Activated CD4-positive, alpha-beta T cell treated with anti-CD3 and anti-CD28 coated beads, Interleukin-2, amount 50 U/mL, for 16 hours (primary cell): Measurements from ENCODE around the gene SLC26A8.

ENCODE experiments used
- DNase-seq: peaks from one replicate; pipeline ENCODE4 v3.0.0-alpha.2; 2020

Gene SLC26A8, protein sequence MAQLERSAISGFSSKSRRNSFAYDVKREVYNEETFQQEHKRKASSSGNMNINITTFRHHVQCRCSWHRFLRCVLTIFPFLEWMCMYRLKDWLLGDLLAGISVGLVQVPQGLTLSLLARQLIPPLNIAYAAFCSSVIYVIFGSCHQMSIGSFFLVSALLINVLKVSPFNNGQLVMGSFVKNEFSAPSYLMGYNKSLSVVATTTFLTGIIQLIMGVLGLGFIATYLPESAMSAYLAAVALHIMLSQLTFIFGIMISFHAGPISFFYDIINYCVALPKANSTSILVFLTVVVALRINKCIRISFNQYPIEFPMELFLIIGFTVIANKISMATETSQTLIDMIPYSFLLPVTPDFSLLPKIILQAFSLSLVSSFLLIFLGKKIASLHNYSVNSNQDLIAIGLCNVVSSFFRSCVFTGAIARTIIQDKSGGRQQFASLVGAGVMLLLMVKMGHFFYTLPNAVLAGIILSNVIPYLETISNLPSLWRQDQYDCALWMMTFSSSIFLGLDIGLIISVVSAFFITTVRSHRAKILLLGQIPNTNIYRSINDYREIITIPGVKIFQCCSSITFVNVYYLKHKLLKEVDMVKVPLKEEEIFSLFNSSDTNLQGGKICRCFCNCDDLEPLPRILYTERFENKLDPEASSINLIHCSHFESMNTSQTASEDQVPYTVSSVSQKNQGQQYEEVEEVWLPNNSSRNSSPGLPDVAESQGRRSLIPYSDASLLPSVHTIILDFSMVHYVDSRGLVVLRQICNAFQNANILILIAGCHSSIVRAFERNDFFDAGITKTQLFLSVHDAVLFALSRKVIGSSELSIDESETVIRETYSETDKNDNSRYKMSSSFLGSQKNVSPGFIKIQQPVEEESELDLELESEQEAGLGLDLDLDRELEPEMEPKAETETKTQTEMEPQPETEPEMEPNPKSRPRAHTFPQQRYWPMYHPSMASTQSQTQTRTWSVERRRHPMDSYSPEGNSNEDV

DNA sequence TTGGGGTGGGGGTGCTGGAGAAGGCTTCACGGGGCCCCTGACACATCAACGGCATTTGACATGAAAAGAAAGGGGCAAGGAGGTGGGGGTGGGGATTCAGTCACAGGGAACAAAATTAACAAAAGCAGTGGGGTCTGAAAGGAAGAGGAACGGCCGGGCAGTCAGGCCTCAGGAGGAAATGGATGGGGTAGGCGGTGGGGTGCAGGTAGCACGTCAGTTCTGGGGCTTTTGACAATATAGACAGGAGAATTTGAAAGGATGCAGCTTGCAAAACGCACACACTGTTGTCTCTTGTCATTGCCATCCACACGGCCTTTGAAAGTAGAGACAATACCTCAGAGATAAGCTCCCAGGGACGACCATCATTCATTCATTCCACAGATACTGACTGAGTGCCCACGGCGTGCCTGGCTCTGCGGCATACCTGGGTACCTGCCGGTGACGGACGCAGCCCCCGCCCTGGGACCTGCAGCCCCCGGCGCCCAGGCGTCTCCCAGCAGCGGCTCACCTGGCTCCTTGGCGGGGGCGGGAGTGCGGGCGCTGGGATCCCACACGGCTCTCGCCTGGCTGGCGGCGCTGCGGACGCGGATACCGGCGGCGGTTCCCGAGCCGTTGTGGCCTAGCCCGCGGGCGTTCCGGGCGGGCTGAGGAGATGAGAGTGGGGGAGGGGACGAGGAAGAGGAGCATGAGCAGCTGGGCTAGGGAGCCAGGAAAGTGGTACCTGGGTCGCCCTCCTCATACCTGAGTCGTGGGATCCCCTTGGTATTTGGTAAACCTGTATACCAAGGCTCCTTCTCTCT lies at the start of gene SLC26A8:
Gene SLC26A8 (minus strand): TSS at position 646 of the 800 bp plus-strand sequence. CDS start 4,934 bp downstream, outside the sequence.
- DNase-seq = no peak

DNA sequence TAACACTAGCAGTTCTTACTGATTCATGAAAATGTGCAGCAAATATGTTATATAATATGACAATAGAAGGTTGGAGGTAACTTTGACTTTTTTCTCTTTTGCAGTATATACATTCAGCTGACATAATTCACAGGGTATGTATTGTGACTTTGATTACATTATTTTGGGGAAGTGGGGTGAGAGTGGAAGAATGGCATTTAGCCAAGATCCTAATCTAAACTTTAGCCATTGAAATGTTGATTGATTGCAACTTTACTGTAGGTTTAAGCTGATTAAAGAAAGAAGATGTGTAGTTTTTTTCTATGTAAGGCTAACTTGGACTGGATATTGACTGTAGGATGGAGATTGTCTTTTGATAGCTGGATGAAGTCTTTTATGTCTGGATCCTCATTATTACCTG lies 49.1 kb upstream of the SLC26A8 start:
- DNase-seq = no peak

DNA sequence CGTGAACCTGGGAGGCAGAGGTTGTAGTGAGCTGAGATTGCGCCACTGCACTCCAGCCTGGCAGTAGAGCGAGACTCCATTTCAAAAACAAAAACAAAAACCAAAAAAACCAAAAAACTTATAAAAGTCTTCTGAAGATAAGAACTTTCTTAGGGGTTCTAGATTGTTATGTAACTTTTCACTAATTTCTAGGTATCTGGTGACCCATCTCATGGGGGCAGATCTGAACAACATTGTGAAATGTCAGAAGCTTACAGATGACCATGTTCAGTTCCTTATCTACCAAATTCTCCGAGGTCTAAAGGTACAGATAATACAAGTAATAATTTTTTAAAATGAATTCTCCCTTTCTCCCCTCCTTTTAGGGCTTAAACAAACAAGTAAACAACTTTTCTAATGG lies 48.2 kb upstream of the SLC26A8 start:
- no peak for DNase-seq

DNA sequence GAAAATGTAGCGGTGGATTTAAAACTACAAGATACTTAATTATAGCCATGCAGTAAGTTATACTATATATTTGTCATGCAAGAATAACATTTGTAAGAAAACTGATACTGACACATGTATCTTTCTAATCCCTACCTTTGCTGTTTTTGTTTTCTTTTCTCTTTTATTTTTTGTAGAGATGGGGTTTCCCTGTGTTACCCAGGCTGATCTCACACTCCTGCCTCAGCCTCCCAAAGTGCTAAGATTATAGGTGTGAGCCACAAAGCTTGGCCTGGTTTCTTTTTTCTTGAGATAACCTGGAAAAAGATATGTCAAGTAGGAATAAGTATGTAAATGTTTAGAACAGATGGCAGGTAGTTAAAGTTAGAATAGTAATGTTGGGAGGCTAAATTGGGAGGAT lies 47.3 kb upstream of the SLC26A8 start:
- DNase-seq = no peak

DNA sequence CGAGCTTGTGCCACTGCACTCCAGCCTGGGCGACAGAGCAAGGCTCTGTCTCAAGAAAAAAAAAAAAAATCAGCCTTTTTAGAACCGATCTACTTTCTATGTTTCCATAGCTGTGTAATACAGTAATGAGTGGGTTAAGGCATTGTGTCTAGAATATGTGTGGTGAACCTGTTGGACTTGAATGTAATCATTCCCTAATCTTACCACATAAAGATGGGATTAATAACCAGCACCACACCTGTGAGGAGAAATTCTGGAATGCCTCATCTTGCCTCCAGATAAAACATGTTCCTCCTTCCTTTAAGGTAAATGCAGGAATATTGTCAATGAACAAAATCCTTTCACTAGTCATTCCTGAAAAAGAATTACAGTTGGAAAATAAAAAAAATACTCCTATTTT lies 46.8 kb upstream of the SLC26A8 start:
- DNase-seq = no peak

DNA sequence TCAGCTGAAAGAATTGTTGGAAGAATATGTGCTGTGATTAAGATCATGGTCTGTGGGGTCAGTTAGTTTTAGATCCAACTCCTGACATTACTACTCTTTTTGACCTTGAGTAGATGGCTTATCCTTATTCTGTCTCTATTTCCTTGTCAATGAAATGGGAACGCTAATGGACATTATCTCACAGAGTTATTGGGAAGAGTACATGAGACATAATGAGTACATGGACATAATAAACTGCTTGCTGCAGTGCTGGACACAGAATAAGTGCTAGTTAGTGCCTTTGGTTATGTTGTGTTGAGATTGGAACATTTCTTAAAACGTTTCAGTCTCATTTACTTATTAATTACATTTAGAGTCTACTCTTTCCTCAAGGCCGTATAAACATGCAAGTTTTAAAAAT lies 45.8 kb upstream of the SLC26A8 start:
- no peak for DNase-seq

DNA sequence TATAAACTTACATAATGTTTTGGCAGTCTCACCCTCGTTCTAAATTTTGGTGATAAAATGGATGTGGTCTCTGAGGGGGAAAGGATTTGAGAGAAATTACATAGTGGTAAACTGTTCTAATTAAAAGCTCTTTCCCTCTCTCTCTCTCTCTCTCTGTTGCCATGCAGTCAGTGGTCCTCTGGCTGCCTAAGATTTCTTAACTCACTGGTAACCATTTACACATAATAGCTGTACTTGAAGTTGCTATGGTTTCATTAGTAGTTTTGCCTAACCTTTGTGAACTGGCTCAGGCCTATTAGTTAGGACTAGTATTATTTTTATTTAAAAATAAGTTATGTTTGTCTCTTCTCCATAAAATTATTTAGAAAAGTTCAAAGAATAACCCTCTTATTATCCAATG lies 45.1 kb upstream of the SLC26A8 start:
- DNase-seq = no peak

DNA sequence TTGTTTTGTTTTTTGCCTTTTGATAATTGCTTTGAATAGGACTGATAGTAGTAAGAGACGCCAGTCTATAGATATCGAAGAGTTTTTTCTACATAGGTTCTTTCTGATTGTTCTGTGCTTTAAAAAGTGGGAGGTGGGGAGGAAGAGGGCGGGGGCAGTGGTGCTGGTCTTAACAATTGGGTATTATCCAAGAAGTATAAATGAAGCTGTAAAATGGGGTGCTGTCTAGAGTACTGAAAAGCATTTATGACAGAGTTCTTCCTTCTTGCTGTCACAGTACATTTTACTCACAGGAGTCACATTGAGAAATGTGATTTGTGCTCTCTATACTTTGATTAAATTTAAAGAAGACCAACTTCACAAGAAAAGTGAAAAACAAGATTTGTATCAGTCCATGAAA lies 44.1 kb upstream of the SLC26A8 start:
- DNase-seq = no peak

DNA sequence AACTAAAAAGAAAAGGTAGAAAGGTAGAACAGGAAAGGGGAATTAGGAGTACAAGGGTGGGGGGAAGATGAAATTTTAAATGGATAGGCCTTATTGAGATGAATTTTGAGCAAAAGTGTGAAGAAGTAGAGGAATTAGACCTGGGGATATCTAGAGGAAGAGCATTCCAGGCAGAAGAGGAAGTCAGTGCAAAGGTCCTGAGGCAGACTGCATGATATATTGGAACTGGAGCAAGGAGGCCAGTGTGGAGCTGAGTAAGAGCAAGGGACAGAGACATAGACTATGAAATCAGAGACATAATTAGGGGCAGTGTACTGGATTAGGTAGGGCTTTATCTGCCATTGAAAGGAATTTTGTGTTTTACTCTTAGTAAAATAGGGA lies 43.6 kb upstream of the SLC26A8 start:
- no peak for DNase-seq

DNA sequence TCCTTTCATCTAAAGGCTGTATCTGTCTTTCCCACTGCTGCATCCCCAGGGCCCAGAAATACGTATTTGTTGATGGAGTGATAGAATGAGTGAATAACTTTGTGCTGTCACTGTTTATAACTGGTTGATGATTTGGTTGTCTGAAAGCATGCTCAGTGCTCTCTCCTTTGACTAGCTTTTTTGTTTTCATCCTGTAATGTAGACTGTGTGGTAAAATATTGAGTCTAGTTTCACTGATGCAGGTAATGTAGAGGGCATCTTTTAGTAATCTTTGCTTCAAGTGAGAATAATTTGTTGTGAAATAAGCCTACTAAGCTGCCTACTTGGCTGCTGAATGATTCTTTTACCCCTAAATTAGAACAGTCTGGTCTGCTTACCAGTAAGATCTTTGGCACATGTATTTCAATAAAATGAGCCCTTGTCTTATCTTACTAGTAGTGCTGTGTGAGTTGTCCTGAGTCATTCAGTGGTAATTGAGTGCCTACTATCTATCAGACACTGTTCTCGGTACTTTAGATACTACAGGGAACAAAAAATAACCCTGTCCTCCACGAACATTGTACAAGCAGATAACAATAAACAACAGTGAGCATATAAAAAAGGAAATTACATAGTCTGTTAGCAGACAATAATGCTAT lies 43.1 kb upstream of the SLC26A8 start:
- no peak for DNase-seq

DNA sequence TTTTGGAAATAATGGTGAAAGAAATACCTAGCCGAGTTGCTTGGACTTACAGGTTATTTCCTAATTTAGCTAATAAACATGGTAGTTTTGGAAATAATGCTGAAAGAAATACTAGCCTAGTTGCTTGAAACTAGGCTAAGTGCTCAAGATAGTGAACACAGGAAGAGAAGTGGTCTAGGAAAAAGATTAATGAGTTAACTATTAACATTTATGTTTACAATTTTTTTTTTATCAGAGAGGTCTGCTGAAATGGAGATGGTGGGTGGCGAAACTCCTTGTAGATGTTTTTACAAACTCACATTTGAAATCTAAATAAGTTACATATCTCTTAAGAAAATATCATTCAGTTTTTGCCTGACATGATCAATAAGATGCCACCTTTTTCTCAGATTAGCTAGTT lies 42.4 kb upstream of the SLC26A8 start:
- no peak for DNase-seq

DNA sequence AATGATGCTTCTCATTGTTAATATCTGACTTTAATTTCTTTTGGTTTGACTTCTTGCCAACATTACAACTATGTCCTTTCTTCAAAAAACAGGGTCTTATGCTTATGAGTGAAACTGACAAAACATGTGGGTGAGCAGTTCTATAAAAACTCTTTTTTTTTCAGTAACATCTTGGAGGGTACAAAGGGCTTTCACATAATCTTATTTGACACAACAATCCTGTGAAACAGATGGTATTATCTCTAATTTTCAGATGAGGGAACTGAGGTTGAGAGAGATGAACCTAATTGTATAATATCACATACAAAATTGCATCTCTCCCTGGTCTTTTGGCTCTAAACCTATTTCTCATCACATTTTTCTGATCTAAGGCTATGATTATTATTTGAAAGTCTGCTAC lies 41.5 kb upstream of the SLC26A8 start:
- no peak for DNase-seq

DNA sequence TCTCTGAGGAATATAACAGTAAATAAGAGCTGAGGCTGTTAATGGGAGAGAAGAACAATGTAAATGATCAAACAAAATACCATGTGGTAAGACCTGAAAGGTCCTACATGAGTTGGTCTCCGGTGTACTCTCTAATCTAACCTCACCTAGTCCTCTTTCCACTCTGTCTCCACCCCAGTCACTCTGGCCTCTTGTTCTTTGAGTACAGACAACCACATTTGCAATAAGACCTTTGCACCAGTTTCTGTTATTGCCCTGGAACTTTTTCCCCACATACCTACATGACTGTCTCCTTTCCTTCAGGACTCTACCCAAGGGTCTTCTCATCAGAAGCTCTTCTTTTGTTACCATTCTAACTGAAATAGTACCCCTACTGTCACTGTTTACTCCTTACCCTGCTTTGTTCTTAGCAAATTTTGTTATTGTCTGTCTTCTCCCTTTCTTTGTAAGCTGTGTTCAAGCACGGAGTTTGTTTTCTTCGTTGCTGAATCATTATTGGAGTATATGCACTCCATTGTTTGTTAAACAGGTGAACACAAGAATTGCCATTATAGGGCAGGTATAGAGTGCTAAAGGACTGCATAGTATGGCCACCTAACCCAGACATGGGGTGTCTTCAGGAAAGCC lies 40.4 kb upstream of the SLC26A8 start:
- no peak for DNase-seq

DNA sequence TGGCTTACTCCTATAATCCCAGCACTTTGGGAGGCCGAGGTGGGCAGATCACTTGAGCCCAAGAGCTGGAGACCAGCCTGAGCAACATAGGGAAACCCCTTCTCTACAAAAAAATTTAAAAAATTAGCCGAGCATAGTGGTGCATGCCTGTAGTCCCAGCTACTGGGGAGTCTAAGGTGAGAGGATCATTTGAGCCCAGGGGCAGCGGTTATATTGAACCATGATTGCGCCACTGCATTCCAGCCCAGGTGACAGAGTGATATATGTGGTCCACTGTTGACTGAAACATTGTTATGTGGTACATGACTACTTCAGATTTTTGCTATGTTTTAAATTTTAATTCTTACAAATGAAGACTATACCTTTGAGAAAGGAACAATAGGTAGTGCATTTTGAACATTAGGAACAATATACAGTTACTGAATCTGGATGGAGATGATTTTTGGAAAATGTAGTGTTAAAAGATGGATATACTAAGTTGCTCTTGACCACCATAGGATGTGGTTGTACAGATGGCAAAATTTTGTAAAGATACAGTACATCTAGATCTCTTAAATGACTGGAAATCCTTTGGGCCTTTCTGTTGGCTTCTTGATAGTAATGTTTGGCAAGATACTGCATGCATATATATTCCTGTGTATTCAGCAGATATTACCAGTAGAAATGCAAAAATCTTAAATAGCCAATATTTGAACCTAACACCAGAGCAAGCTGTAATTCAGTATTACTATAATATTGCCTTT lies 39.0 kb upstream of the SLC26A8 start:
- no peak for DNase-seq

DNA sequence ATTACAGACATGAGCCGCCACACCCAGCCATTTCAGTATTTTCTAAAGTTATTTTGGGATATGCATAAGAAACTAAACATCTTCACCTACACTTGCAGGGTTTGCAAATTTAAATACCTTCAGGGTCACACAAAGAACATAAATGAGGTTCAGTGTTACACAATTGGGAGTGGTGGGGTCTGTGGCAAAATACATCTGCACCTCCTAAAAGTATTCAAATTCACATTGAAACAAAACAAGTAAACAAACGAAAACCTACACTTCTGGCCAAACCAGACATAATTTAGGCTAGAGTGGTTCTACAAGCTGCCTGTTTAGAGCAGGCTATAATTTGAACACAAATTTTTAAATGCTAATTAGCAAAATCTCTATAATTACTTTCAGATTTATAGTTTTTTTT lies 37.8 kb upstream of the SLC26A8 start:
- DNase-seq = no peak

DNA sequence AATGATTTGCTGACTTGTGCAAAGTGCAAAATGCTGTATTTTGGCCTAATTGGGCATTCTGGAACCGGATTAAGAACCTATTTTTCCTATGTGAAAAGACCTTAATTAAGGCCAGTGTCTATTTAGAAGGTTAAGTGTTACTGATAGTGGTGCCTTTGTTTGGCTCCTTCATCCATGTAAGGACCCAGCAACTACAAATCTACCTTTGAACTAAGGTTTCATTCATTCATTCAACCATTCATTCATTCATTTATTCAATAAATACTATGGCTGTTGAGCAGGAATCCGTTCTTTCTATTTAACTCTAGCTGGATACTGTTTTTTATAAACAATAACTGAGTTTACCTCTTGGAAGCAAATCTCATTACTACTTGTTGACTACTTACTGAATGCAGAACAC lies 36.8 kb upstream of the SLC26A8 start:
- DNase-seq = no peak

DNA sequence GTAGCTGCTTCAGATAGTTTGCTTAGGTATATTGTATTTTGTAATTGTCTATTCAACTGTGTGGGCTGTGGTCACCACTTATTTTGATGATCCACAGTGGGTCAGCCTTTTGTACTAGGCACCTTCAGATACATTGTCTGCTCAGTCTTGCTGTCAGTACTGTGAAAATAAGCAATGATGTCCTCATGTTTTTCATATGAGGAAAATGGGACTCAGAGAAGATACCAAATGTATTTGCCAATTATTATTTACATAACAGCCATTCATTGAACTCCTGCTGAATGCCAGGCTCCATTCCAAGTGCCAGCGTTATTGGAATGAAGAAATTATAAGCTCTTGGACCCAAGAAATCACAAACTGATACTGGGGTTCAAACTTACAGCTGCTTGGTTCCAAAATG lies 31.7 kb upstream of the SLC26A8 start:
- DNase-seq = no peak

DNA sequence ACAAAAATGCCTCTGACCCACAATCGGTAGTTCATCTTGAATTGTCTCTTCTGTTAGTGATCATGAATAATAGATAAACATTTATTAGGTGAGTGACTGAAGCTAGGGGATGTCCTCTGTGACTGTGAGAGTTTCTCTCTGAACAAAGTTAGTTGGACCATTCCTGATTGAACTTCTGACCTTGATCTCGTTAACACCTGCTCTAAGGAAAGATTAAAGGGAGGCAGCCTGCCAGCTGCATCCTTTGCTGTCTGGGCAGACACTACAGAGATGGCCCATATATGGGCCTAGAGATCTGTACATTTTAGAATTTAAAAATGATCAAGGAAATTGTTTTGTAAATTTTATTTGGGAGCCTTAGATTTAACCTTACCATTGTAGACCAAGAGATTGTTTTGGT lies 30.5 kb upstream of the SLC26A8 start:
- no peak for DNase-seq

DNA sequence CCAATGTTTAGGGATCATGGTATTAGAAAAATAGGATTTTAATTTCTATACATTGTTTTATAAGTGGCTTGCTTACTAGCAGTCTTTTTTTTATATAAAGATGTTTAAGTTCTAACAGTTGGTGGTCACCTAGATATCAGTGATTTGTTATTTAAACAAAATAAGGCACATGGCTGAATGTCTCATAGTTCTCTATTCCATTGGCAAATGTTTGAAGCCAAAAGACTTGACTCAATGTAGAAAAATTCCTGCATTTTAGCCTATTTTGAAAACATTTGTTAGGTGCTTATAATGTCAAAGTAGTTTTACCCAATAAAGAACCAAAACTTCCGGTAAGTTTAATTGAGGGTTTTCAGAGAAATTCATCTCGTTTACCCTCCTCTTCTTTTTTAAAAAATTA lies 30.0 kb upstream of the SLC26A8 start:
- no peak for DNase-seq

DNA sequence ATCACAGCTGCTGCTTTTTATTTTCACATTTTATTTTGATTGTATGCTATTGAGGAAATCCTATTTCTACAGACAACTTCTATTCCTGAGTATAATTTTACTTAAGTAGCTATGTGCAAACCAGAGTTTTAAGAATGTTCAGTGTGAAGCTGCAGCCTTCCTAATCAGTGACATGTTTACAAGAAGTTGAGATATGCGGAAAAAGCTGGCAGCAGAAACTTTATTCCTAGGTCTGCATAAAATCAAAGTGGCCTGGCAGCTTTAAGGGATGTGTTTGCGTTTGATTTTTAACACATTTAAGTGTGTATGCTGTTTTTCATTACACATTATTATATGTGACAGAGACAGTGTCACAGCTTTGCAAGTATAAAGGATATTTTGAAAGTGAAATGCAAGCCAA lies 29.4 kb upstream of the SLC26A8 start:
- DNase-seq = no peak

DNA sequence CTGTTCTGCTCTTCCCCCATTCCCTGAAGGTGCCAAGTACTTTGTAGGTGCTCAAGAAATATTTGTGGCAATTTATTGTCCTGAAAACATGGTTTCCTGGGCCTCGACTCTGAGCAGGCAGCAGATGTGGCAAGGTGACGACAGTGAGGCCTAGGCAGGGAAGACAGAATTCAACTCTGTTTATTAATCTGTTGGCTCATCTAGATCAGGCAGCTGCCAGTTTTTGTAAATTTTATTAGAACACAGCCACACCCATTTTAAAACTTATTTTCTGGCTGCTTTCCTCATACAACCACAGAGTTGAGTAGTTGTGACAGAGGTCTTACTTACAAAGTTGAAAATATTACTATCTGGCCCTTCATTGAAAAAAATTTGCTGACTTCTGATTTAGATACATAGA lies 27.7 kb upstream of the SLC26A8 start:
- no peak for DNase-seq
